Measurements from ENCODE around the gene TMSB10.

GRCh38 chr2:84908948-84909713, 3.7 kb downstream of the TMSB10 start:
- TF ChIP-seq ARID3A (IDR thresholded peaks at IDR 0.05; ENCODE audit: low read depth, low read length) (no peak), CTCF (CRISPR knock-in tag; IDR thresholded peaks at IDR 0.05) (no peak), POLR2AphosphoS5 (IDR thresholded peaks at IDR 0.05; ENCODE audit: low read depth, low read length) (no peak), ETV6 (CRISPR knock-in tag; conservative IDR thresholded peaks at IDR 0.05) (no peak)

Measured in HepG2 (cell line).